Measurements from ENCODE around the gene RPS16. TPM values are rescaled to one million over a fixed set of nuclear protein-coding genes. Genes with fewer than 3 reads are reported as not detected.

RPS16 gene
- total and polyA plus RNA-seq, 9 of the 15 experiments (the other 6 are each of a cell fraction or from before 2014, with no cell fraction given) = 82.6 to 3,671 (median 2,204) TPM

- TF ChIP-seq ARID3B (CRISPR knock-in tag; IDR thresholded peaks at IDR 0.05; ENCODE audit: borderline replicate concordance) = no peak
- no peak for TF ChIP-seq CTCF (IDR thresholded peaks at IDR 0.05 in 2 of 3, conservative IDR thresholded peaks at IDR 0.05 in 1 of 3; ENCODE audit: insufficient read depth in 2 of 3, low read depth in 1 of 3, low read length in 3 of 3)
- no peak for TF ChIP-seq IRF1 (CRISPR knock-in tag; IDR thresholded peaks at IDR 0.05; ENCODE audit: borderline replicate concordance)
- no peak for TF ChIP-seq ATF1 (CRISPR knock-in tag; IDR thresholded peaks at IDR 0.05)
- TF ChIP-seq ATF1 (tag; IDR thresholded peaks at IDR 0.05) = no peak; the same call in 1 of the 2 replicates
- no peak for TF ChIP-seq ZNF785 (CRISPR knock-in tag; IDR thresholded peaks at IDR 0.05)
- no peak for TF ChIP-seq YBX1 (IDR thresholded peaks at IDR 0.05)
- TF ChIP-seq HMGXB4 (CRISPR knock-in tag; IDR thresholded peaks at IDR 0.05) = no peak
- no peak for TF ChIP-seq HNRNPL (IDR thresholded peaks at IDR 0.05; ENCODE audit: low read depth, low read length)
- no peak for TF ChIP-seq JUNB (CRISPR knock-in tag; conservative IDR thresholded peaks at IDR 0.05)
- TF ChIP-seq ZC3H4 (CRISPR knock-in tag; IDR thresholded peaks at IDR 0.05; ENCODE audit: borderline replicate concordance) = no peak
- TF ChIP-seq TAF15 (IDR thresholded peaks at IDR 0.05; ENCODE audit: low read depth, low read length) = no peak
- no peak for TF ChIP-seq U2AF1 (optimal IDR thresholded peaks at IDR 0.05; ENCODE audit: low read depth, low read length)
- no peak for TF ChIP-seq SRSF9 (IDR thresholded peaks at IDR 0.05; ENCODE audit: borderline replicate concordance, low read depth, low read length)
- no peak for TF ChIP-seq KDM2B (CRISPR knock-in tag; IDR thresholded peaks at IDR 0.05)
- TF ChIP-seq FUS (optimal IDR thresholded peaks at IDR 0.05; ENCODE audit: low read depth, low read length) = no peak
- no peak for TF ChIP-seq ZNF699 (CRISPR knock-in tag; IDR thresholded peaks at IDR 0.05; ENCODE audit: insufficient replicate concordance)
- peak; percentile 97 for TF ChIP-seq HLTF (IDR thresholded peaks at IDR 0.05)
- TF ChIP-seq HNRNPUL1 (IDR thresholded peaks at IDR 0.05; ENCODE audit: low read length) = no peak
Measured at GRCh38 chr19:39410017-39410830, 25.5 kb downstream of the RPS16 start (continued).

Data from K562 (cell line).